OCI-LY3 (cell line): ENCODE measurements around the gene ARMH3.
A peak's percentile ranks its signal among the peaks of the same experiment; 100 is the strongest.

ENCODE experiments used
- H2AFZ ChIP-seq: fragments of 200-600, 300-600 bp; shearing (Covaris generic); 2 replicates; pipeline ENCODE4 v1.6.0; 2014; ENCODE audit warnings: antibody characterized with exemption, low read depth, low read length
- H3K27ac ChIP-seq: fragments of 200-600, 300-600 bp; sonication (generic); 2 replicates; pipeline ENCODE4 v1.5.1; 2014; ENCODE audit warnings: mild to moderate bottlenecking, low read length, moderate library complexity, mixed read lengths
- H3K27me3 ChIP-seq: fragments of 200-600, 300-600 bp; sonication (generic); 2 replicates; pipeline ENCODE4 v1.6.1; 2014; ENCODE audit warnings: low read depth, low read length, mixed read lengths
- H3K36me3 ChIP-seq: fragments of 200-600, 300-600 bp; sonication (generic); replicated peaks from 2 replicates; pipeline ENCODE3; 2014; ENCODE audit warnings: low read depth, low read length, mixed read lengths
- H3K4me1 ChIP-seq: fragments of 300-600, 200-600 bp; sonication (generic); 2 replicates; pipeline ENCODE4 v1.6.1; 2014; ENCODE audit warnings: low read length, mixed read lengths
- H3K4me2 ChIP-seq: fragments of 200-600, 300-600 bp; sonication (generic); 2 replicates; pipeline ENCODE4 v1.6.1; 2014; ENCODE audit warnings: low read length, mixed read lengths
- H3K4me3 ChIP-seq: fragments of 300-600, 200-600 bp; sonication (generic); 2 replicates; pipeline ENCODE4 v1.5.1; 2014; ENCODE audit warnings: antibody characterized with exemption, mild to moderate bottlenecking, low read length, moderate library complexity
- H3K79me2 ChIP-seq: fragments of 300-600, 200-600 bp; shearing (Covaris generic); 2 replicates; pipeline ENCODE4 v1.6.1; 2014; ENCODE audit warnings: mild to moderate bottlenecking, low read length, mixed read lengths
- H3K9ac ChIP-seq: fragments of 300-600, 200-600 bp; shearing (Covaris generic); 2 replicates; pipeline ENCODE4 v1.6.0; 2014; ENCODE audit warnings: mild to moderate bottlenecking, low read length, moderate library complexity
- H3K9me3 ChIP-seq: fragments of 200-600, 300-600 bp; shearing (Covaris generic); 2 replicates; pipeline ENCODE4 v1.6.1; 2014; ENCODE audit warnings: low read length, mixed read lengths; ENCODE audit not compliant: insufficient read depth
- H4K20me1 ChIP-seq: fragments of 200-600, 300-600 bp; sonication (generic); 2 replicates; pipeline ENCODE4 v1.6.1; 2016; ENCODE audit warnings: low read length, mixed read lengths; ENCODE audit not compliant: insufficient read depth
- EZH2phosphoT487 ChIP-seq: fragments of 200-600 bp; shearing (Covaris generic); IDR thresholded peaks from 2 replicates; pipeline ENCODE4 v1.6.1; 2018; ENCODE audit warnings: antibody characterized with exemption, mixed run types, low read depth
- TF ChIP-seq, protein P1 (sequence below): fragments of 200-600, 300-600 bp; sonication (generic); IDR thresholded peaks from 2 replicates; pipeline ENCODE4 v1.5.1; 2014; ENCODE audit warnings: antibody characterized with exemption, low read length, low read depth

The ARMH3 gene

DNA sequence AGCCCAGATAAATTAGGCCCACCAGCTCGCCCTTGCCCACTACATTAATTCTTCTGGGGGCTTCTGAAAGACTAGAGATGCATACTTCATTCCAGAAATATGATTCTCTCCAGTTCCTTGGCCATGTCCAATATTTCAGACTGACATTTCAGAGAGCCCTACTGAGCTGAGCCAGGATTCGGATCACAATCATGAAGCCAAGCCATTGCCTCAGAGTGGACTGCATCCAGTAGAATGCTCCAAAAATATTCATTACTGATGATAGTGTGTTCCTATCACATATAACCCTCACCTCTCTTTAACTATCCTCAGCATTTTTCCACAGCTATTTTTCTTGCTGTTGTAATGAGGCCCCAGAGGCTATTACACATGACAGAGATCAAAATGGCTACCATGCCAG lies 38.7 kb downstream of the ARMH3 start:
- no peak overlapping the region for H3K27ac ChIP-seq
- peaks cover 10% of the 10 kb centered on the region for H3K4me1 ChIP-seq
- H4K20me1 ChIP-seq, result no peaks in the 10 kb centered on the region
- no peak overlapping the region for H3K4me3 ChIP-seq
- H3K4me2 ChIP-seq, result no peak overlapping the region
- no peaks in the 10 kb centered on the region for H3K9me3 ChIP-seq
- peaks cover 4% of the 10 kb centered on the region for H3K36me3 ChIP-seq
- H3K27me3 ChIP-seq, result no peaks in the 10 kb centered on the region
- TF ChIP-seq EZH2phosphoT487, result no peak
- TF ChIP-seq, protein P1, sequence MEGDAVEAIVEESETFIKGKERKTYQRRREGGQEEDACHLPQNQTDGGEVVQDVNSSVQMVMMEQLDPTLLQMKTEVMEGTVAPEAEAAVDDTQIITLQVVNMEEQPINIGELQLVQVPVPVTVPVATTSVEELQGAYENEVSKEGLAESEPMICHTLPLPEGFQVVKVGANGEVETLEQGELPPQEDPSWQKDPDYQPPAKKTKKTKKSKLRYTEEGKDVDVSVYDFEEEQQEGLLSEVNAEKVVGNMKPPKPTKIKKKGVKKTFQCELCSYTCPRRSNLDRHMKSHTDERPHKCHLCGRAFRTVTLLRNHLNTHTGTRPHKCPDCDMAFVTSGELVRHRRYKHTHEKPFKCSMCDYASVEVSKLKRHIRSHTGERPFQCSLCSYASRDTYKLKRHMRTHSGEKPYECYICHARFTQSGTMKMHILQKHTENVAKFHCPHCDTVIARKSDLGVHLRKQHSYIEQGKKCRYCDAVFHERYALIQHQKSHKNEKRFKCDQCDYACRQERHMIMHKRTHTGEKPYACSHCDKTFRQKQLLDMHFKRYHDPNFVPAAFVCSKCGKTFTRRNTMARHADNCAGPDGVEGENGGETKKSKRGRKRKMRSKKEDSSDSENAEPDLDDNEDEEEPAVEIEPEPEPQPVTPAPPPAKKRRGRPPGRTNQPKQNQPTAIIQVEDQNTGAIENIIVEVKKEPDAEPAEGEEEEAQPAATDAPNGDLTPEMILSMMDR, result no peak
- H3K79me2 ChIP-seq, result no peaks in the 10 kb centered on the region
- no peak overlapping the region for H2AFZ ChIP-seq
- H3K9ac ChIP-seq, result no peak overlapping the region

DNA sequence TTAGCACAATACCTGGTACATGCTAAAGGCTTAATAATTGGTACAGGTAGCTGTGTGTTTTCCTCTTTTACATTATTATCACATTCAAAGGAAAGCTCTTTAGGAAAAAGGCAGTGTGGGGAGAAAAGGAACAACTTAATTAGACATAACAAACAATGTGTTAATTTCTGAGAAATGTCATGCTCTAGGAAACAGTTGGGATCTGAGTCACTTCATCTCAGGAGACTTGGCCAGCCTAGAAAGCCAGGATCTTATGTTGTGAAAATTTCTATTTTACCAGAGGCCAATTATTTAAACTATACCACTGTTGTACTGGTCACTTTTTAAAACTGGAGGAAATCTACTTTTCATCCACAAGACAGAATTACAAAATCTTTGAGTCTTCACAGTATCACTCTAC lies 39.6 kb downstream of the ARMH3 start:
- H2AFZ ChIP-seq, result no peak overlapping the region
- H3K79me2 ChIP-seq, result no peaks in the 10 kb centered on the region

DNA sequence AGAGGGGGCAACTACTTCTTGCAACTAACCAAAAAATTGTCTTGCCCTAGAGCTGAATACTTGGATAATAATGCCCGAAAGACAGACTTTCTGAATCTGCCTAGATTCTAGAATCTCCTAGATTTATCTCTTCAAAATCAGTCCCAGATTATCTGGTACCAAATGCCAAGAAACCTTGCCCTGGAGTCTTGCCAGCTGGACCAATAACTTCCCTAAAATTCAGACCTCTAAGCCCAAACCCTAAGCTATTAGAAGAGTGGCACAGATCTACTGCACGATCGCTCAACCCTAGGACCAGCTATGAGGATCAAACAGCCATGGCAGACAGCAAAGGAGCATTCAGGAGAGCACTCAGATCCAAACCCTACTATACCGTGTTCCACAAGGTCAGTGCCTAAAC lies 45.0 kb downstream of the ARMH3 start:
- Histone ChIP-seq H4K20me1 (no peaks in the 10 kb centered on the region), H3K4me3 (no peak overlapping the region), H3K9me3 (no peaks in the 10 kb centered on the region), H3K9ac (no peak overlapping the region), H3K4me2 (no peak overlapping the region), H3K27ac (no peak overlapping the region), H3K4me1 (peaks cover 45% of the 10 kb centered on the region), H3K27me3 (no peaks in the 10 kb centered on the region), H2AFZ (no peak overlapping the region), H3K79me2 (no peaks in the 10 kb centered on the region), H3K36me3 (peaks cover 7% of the 10 kb centered on the region)
- no peak for TF ChIP-seq EZH2phosphoT487
- TF ChIP-seq, protein P1, result no peak

More for the DNA sequence above, 39.6 kb downstream of the ARMH3 start:
- no peak overlapping the region for H3K4me3 ChIP-seq
- no peaks in the 10 kb centered on the region for H3K27me3 ChIP-seq
- no peaks in the 10 kb centered on the region for H4K20me1 ChIP-seq
- no peak overlapping the region for H3K27ac ChIP-seq
- peaks cover 10% of the 10 kb centered on the region for H3K4me1 ChIP-seq
- H3K36me3 ChIP-seq, result peaks cover 4% of the 10 kb centered on the region
- no peak for TF ChIP-seq EZH2phosphoT487
- TF ChIP-seq, protein P1, result no peak
- no peak overlapping the region for H3K9ac ChIP-seq
- H3K9me3 ChIP-seq, result no peaks in the 10 kb centered on the region
- H3K4me2 ChIP-seq, result no peak overlapping the region

DNA sequence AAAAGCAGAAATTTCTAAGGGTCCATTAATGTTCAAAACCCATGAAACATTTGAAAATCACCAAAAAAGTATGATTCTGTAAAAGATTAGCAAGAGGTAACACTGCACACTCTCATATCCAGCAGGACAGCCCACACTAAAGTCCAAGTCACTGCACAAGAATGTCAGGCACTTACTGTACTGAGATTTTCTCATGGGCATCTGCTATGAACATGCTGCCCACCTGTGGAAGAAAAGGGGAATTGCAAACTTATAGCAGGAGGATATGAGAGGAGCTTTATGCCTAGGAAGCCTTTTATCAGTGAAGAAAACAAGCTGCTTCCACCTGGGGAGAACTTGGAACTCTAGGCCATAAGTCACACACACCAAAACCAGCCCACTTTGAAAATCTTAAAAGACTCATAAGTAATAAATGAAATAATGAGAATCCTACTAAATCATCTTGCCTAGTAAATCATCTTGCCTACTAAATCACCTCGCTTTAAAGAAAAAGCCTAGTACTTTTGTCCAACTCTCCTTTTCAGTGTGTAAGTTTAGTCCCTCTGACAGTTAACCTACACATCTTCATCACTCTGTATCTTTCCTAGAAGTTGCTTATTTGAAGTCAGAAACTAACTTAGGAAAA lies 46.1 kb downstream of the ARMH3 start:
- Histone ChIP-seq H3K79me2 (no peaks in the 10 kb centered on the region), H3K27ac (peak overlapping the region; percentile 63), H4K20me1 (no peaks in the 10 kb centered on the region), H3K9me3 (no peaks in the 10 kb centered on the region), H3K9ac (peak overlapping the region; percentile 14; the same call in 1 of the 2 replicates), H3K4me3 (no peak overlapping the region), H3K4me1 (peaks cover 46% of the 10 kb centered on the region), H3K27me3 (no peaks in the 10 kb centered on the region), H3K4me2 (peak overlapping the region; percentile 23), H2AFZ (no peak overlapping the region), H3K36me3 (peaks cover 9% of the 10 kb centered on the region)
- TF ChIP-seq EZH2phosphoT487, result no peak
- TF ChIP-seq, protein P1, result peak; percentile 83
